IMR-90 (cell line): ENCODE results near the gene HSD17B10. TPM values are rescaled to one million over a fixed set of nuclear protein-coding genes. Genes with fewer than 3 reads are reported as not detected.

Source experiments
- ATAC-seq: fragments of 200-7000 bp; cut with Tn5 transposase; 2 replicates; pipeline ENCODE4 v1.9.1; 2020; ENCODE audit warnings: low read depth, mild to moderate bottlenecking, moderate library complexity
- BruUV-seq: library from RNA; stranded (reverse); fragments of 400-500 nt; replicated peaks from 2 replicates; lab custom pipeline; 2021; lab: Mats Ljungman, UMichigan
- CTCF ChIA-PET: fragments of 300-600 bp; formaldehyde crosslinking; extraction: SDS; loops from one replicate; lab custom pipeline; 2021; ENCODE audit warnings: antibody characterized with exemption; lab: Yijun Ruan, JAX
- POLR2A ChIA-PET: fragments of 300-600 bp; sonication (Branson Sonifier 250); formaldehyde crosslinking; loops from one replicate; lab custom pipeline; 2022; ENCODE audit warnings: antibody characterized with exemption; ENCODE audit not compliant: unreplicated experiment; lab: Charles Lee
- DNase-seq: peaks from one replicate; pipeline ENCODE4 v3.0.0; 2013
- H2AFZ ChIP-seq: replicated peaks from 2 replicates; pipeline ENCODE3; 2013; ENCODE audit warnings: low read length, mild to moderate bottlenecking; ENCODE audit not compliant: poor library complexity
- H2AK5ac ChIP-seq: 2 replicates; pipeline ENCODE4 v1.6.1; 2013; ENCODE audit warnings: low read depth, low read length, inconsistent platforms
- H2AK9ac ChIP-seq: replicated peaks from 2 replicates; pipeline ENCODE3; 2013; ENCODE audit warnings: mild to moderate bottlenecking, low read depth, low read length, moderate library complexity; ENCODE audit not compliant: poor library complexity
- H2BK120ac ChIP-seq: 2 replicates; pipeline ENCODE4 v1.6.1; 2013; ENCODE audit warnings: low read depth, low read length, inconsistent platforms
- H2BK15ac ChIP-seq: 3 replicates; pipeline ENCODE4 v1.6.1; 2013; ENCODE audit warnings: low read depth, low read length, inconsistent platforms
- H2BK20ac ChIP-seq: 2 replicates; pipeline ENCODE4 v1.6.1; 2013; ENCODE audit warnings: low read depth, mild to moderate bottlenecking, inconsistent platforms, low read length, moderate library complexity
- H2BK5ac ChIP-seq: 2 replicates; pipeline ENCODE4 v1.6.1; 2013; ENCODE audit warnings: mild to moderate bottlenecking, low read depth, low read length, inconsistent platforms; ENCODE audit not compliant: poor library complexity, severe bottlenecking
- H3K14ac ChIP-seq: replicated peaks from 2 replicates; pipeline ENCODE4 v1.6.1; 2013; ENCODE audit warnings: low read depth, low read length, inconsistent platforms
- H3K18ac ChIP-seq: 2 replicates; pipeline ENCODE4 v1.6.1; 2013; ENCODE audit warnings: low read depth, low read length, control low read depth
- H3K23ac ChIP-seq: 2 replicates; pipeline ENCODE4 v1.6.1; 2013; ENCODE audit warnings: low read depth, low read length, inconsistent platforms
- H3K27ac ChIP-seq: 2 replicates; pipeline ENCODE4 v1.5.1; 2013; ENCODE audit warnings: mild to moderate bottlenecking, control low read depth, low read length; ENCODE audit not compliant: insufficient read depth
- H3K27me3 ChIP-seq: 2 replicates; pipeline ENCODE4 v1.6.1; 2013; ENCODE audit warnings: low read length; ENCODE audit not compliant: control insufficient read depth, insufficient read depth
- H3K36me3 ChIP-seq: 2 replicates; pipeline ENCODE4 v1.6.1; 2013; ENCODE audit warnings: low read length, mixed read lengths; ENCODE audit not compliant: control insufficient read depth, insufficient read depth
- H3K4ac ChIP-seq: 2 replicates; pipeline ENCODE4 v1.6.1; 2013; ENCODE audit warnings: low read depth, low read length, inconsistent platforms
- H3K4me1 ChIP-seq: 2 replicates; pipeline ENCODE4 v1.6.1; 2013; ENCODE audit warnings: low read length, mixed read lengths; ENCODE audit not compliant: control insufficient read depth, insufficient read depth
- H3K4me2 ChIP-seq: 2 replicates; pipeline ENCODE4 v1.6.1; 2013; ENCODE audit warnings: low read depth, mild to moderate bottlenecking, control low read depth, low read length, moderate library complexity
- H3K4me3 ChIP-seq: 2 replicates; pipeline ENCODE4 v1.5.1; 2013; ENCODE audit warnings: low read depth, mild to moderate bottlenecking, control low read depth, low read length, moderate library complexity; ENCODE audit not compliant: insufficient read depth
- H3K56ac ChIP-seq: 2 replicates; pipeline ENCODE4 v1.6.1; 2013; ENCODE audit warnings: low read length, inconsistent platforms; ENCODE audit not compliant: insufficient read depth; ENCODE audit errors: extremely low read depth
- H3K79me1 ChIP-seq, 2 experiments: 2 replicates each; pipeline ENCODE4 v1.6.1; 2013; ENCODE audit warnings: low read length in 2 of 2, inconsistent platforms in 1 of 2, low read depth in 1 of 2
- H3K9ac ChIP-seq: 2 replicates; pipeline ENCODE4 v1.6.1; 2013; ENCODE audit warnings: low read depth, low read length, control low read depth
- H3K9me1 ChIP-seq: 2 replicates; pipeline ENCODE4 v1.6.1; 2013; ENCODE audit warnings: low read length, inconsistent platforms; ENCODE audit not compliant: insufficient read depth
- H3K9me3 ChIP-seq: 2 replicates; pipeline ENCODE4 v1.6.1; 2013; ENCODE audit warnings: low read length; ENCODE audit not compliant: control insufficient read depth, insufficient read depth
- H4K20me1 ChIP-seq: 2 replicates; pipeline ENCODE4 v1.6.1; 2013; ENCODE audit warnings: low read length, inconsistent platforms; ENCODE audit not compliant: insufficient read depth
- H4K5ac ChIP-seq: 2 replicates; pipeline ENCODE4 v1.6.1; 2013; ENCODE audit warnings: mild to moderate bottlenecking, low read depth, low read length, control low read depth
- H4K8ac ChIP-seq, 2 experiments: 2 replicates each; pipeline ENCODE4 v1.6.1; 2013; ENCODE audit warnings: low read depth in 2 of 2, low read length in 2 of 2, control low read depth in 1 of 2, inconsistent platforms in 1 of 2
- H4K91ac ChIP-seq: 2 replicates; pipeline ENCODE4 v1.6.1; 2013; ENCODE audit warnings: low read depth, low read length, inconsistent platforms; ENCODE audit not compliant: insufficient read depth
- CHD1 ChIP-seq: IDR thresholded peaks from 2 replicates; pipeline ENCODE4 v1.6.1; 2012; ENCODE audit warnings: low read depth, low read length, improper control_type of control experiment
- CTCF ChIP-seq: conservative IDR thresholded peaks from 2 replicates; pipeline ENCODE4 v1.5.1; 2012; ENCODE audit warnings: mild to moderate bottlenecking, low read depth, low read length, improper control_type of control experiment
- ELK1 ChIP-seq: fragments of 150-350 bp; IDR thresholded peaks from 2 replicates; pipeline ENCODE4 v1.6.1; 2016; ENCODE audit warnings: low read depth, mild to moderate bottlenecking, low read length, moderate library complexity, borderline replicate concordance
- FOS ChIP-seq: fragments of 150-350 bp; IDR thresholded peaks from 2 replicates; pipeline ENCODE4 v1.6.1; 2016; ENCODE audit warnings: low read depth, low read length
- MAFK ChIP-seq: IDR thresholded peaks from 2 replicates; pipeline ENCODE4 v1.6.1; 2012; ENCODE audit warnings: low read depth, low read length, improper control_type of control experiment
- MXI1 ChIP-seq: IDR thresholded peaks from 2 replicates; pipeline ENCODE4 v1.6.1; 2012; ENCODE audit warnings: low read depth, mild to moderate bottlenecking, low read length, moderate library complexity, borderline replicate concordance
- NFE2L2 ChIP-seq: fragments of 150-350 bp; IDR thresholded peaks from 2 replicates; pipeline ENCODE4 v1.6.1; 2016; ENCODE audit warnings: low read depth, mild to moderate bottlenecking, low read length
- POLR2A ChIP-seq: IDR thresholded peaks from 2 replicates; pipeline ENCODE4 v1.6.1; 2012; ENCODE audit warnings: mild to moderate bottlenecking, low read depth, low read length
- RCOR1 ChIP-seq: IDR thresholded peaks from 2 replicates; pipeline ENCODE4 v1.6.1; 2012; ENCODE audit warnings: mild to moderate bottlenecking, low read length, improper control_type of control experiment; ENCODE audit not compliant: insufficient replicate concordance
- RFX5 ChIP-seq: IDR thresholded peaks from 2 replicates; pipeline ENCODE4 v1.8.0; 2012; ENCODE audit warnings: low read depth, mild to moderate bottlenecking, low read length, moderate library complexity
- dilution Hi-C: fragments of 300-500 bp; cut with HindIII; formaldehyde crosslinking; loops from one replicate; pipeline ENCODE4 v1.14.3; 2018; ENCODE audit warnings: low sequenced_read_pairs; ENCODE audit not compliant: unreplicated experiment
- in situ Hi-C: fragments of 300-500 bp; cut with MboI; formaldehyde crosslinking; loops from 3 replicates; pipeline ENCODE4 v1.14.3; 2019; ENCODE audit warnings: low sequenced_read_pairs, inconsistent platforms, mixed read lengths
- intact Hi-C: fragments of 100-400 bp; cut with micrococcal nuclease; formaldehyde crosslinking; loops from 2 replicates; pipeline ENCODE4 v1.10.0; 2022
- polyA plus RNA-seq, 3 experiments: library from polyadenylated mRNA; depleted of rRNA; stranded (reverse); fragments of >200 nt; gene quantifications; 2 replicates each; pipeline ENCODE4 v1.2.3, GENCODE V29; 2012; ENCODE audit warnings: low replicate concordance in 1 of 3
- total RNA-seq: library from RNA; depleted of rRNA; stranded (reverse); fragments of >200 nt; gene quantifications from 2 replicates; pipeline ENCODE4 v1.2.3, GENCODE V29; 2012

HSD17B10 gene
- total and polyA plus RNA-seq, 2 of the 4 experiments (the other 2 are of a cell fraction) = 99.8 to 118 TPM

- peaks cover 2% of the 10 kb centered on the region; the same call in 1 of the 2 replicates for H3K4me1 ChIP-seq
- H3K27me3 ChIP-seq = peaks cover 5% of the 10 kb centered on the region
- no peaks in the 10 kb centered on the region for H3K9me1 ChIP-seq
- no peak overlapping the region for H3K27ac ChIP-seq
- H2BK20ac ChIP-seq = no peak overlapping the region
- no peak overlapping the region for H2BK5ac ChIP-seq
- no peak overlapping the region for H3K4ac ChIP-seq
- H2AK9ac ChIP-seq = no peak overlapping the region
- H3K79me1 ChIP-seq = no peaks in the 10 kb centered on the region
- no peak overlapping the region for H4K91ac ChIP-seq
- no peak overlapping the region for H4K5ac ChIP-seq
- H3K4me3 ChIP-seq = no peak overlapping the region
- no peaks in the 10 kb centered on the region for H3K36me3 ChIP-seq
- in situ Hi-C loops (no loop called here), intact Hi-C loops (no loop called here), dilution Hi-C loops (no loop called here)
- H4K20me1 ChIP-seq = no peaks in the 10 kb centered on the region; the same call in 1 of the 2 replicates
- POLR2A ChIA-PET = no interaction called here
- TF ChIP-seq ELK1 = no peak
- no peak for TF ChIP-seq FOS
- TF ChIP-seq MXI1 = no peak
- TF ChIP-seq POLR2A = no peak
- TF ChIP-seq CTCF = no peak
- TF ChIP-seq RFX5 = no peak
- no peak for TF ChIP-seq RCOR1
- TF ChIP-seq NFE2L2 = no peak
- TF ChIP-seq MAFK = no peak
- TF ChIP-seq CHD1 = no peak
- CTCF ChIA-PET = interaction anchor here (0.8 kb wide), 1 partner anchor 73 kb away, joined by 3 read pairs; no protein-coding TSS in a partner anchor
- no peak overlapping the region for H3K9ac ChIP-seq
- H3K56ac ChIP-seq = no peak overlapping the region
- no peaks in the 10 kb centered on the region for H3K9me3 ChIP-seq
- H2BK15ac ChIP-seq = no peak overlapping the region
- H4K8ac ChIP-seq = no peak overlapping the region
- H2AK5ac ChIP-seq = no peak overlapping the region
- H3K23ac ChIP-seq = no peak overlapping the region
- no peak overlapping the region for H2BK120ac ChIP-seq
- H2AFZ ChIP-seq = no peak overlapping the region
- ATAC-seq (no peak), DNase-seq (no peak)
- H3K14ac ChIP-seq = no peak overlapping the region
- H3K4me2 ChIP-seq = no peak overlapping the region
- H3K18ac ChIP-seq = no peak overlapping the region
- no TSS peak for BruUV-seq
Observed at GRCh38 chrX:53452812-53453211, 18.6 kb upstream of the HSD17B10 start.
